K562 (cell line): ENCODE data around the gene SRCAP. TPM values are rescaled to one million over a fixed set of nuclear protein-coding genes. Genes with fewer than 3 reads are reported as not detected.

ENCODE experiments used
- ARID1B ChIP-seq: fragments of 450-650 bp; IDR thresholded peaks from 2 replicates; pipeline ENCODE4 v1.6.1; 2016; ENCODE audit warnings: antibody characterized with exemption, mild to moderate bottlenecking, inconsistent platforms
- ATF2 ChIP-seq: sonication (generic); formaldehyde crosslinking; IDR thresholded peaks from 2 replicates; pipeline ENCODE4 v1.8.1; 2022; ENCODE audit warnings: missing genetic modification reagents
- CBFB ChIP-seq: sonication (generic); formaldehyde crosslinking; IDR thresholded peaks from 2 replicates; pipeline ENCODE4 v1.4.0; 2020; ENCODE audit warnings: mild to moderate bottlenecking, missing genetic modification reagents
- CCAR2 ChIP-seq: fragments of 200-400 bp; formaldehyde crosslinking; IDR thresholded peaks from 2 replicates; pipeline ENCODE4 v1.6.1; 2017; ENCODE audit warnings: mild to moderate bottlenecking, low read depth, low read length
- E2F4 ChIP-seq: sonication (generic); formaldehyde crosslinking; IDR thresholded peaks from 2 replicates; pipeline ENCODE4 v1.8.0; 2022; ENCODE audit warnings: mild to moderate bottlenecking, low read depth, missing genetic modification reagents
- FOXA1 ChIP-seq: fragments of 450-650 bp; IDR thresholded peaks from 2 replicates; pipeline ENCODE4 v1.6.1; 2016; ENCODE audit warnings: mild to moderate bottlenecking, borderline replicate concordance
- GTF2A2 ChIP-seq: IDR thresholded peaks from 2 replicates; pipeline ENCODE4 v1.6.1; 2016; ENCODE audit warnings: mild to moderate bottlenecking, missing genetic modification characterization, missing compliant biosample characterization
- HDAC2 ChIP-seq: fragments of 450-650 bp; IDR thresholded peaks from 2 replicates; pipeline ENCODE4 v1.6.1; 2016; ENCODE audit warnings: mild to moderate bottlenecking
- IFI16 ChIP-seq: fragments of 250-450 bp; sonication (Bioruptor Pico); IDR thresholded peaks from 2 replicates; pipeline ENCODE4 v2.1.2; 2022; ENCODE audit warnings: mild to moderate bottlenecking, inconsistent platforms
- MAFK ChIP-seq: IDR thresholded peaks from 2 replicates; pipeline ENCODE4 v1.6.1; 2011; ENCODE audit warnings: low read length, improper control_type of control experiment
- MECOM ChIP-seq: fragments of 250-450 bp; sonication (Bioruptor Pico); IDR thresholded peaks from 2 replicates; pipeline ENCODE4 v1.8.0; 2022; ENCODE audit warnings: inconsistent platforms
- NBN ChIP-seq: fragments of 450-650 bp; IDR thresholded peaks from 2 replicates; pipeline ENCODE4 v1.6.1; 2016; ENCODE audit warnings: low read depth, mild to moderate bottlenecking
- NR0B1 ChIP-seq: fragments of 450-650 bp; IDR thresholded peaks from one replicate; pipeline ENCODE4 v1.6.1; 2018; ENCODE audit warnings: mild to moderate bottlenecking, moderate library complexity; ENCODE audit not compliant: partially characterized antibody
- PRPF4 ChIP-seq: fragments of 200-400 bp; formaldehyde crosslinking; IDR thresholded peaks from one replicate; pipeline ENCODE4 v1.6.1; 2017; ENCODE audit warnings: low read length, low read depth, mild to moderate bottlenecking; ENCODE audit not compliant: insufficient read depth, poor library complexity, severe bottlenecking
- RB1 ChIP-seq: fragments of 450-650 bp; IDR thresholded peaks from 2 replicates; pipeline ENCODE4 v1.6.1; 2017; ENCODE audit warnings: low read depth, mild to moderate bottlenecking
- TBL1XR1 ChIP-seq, 2 experiments: IDR thresholded peaks; 2 replicates each; pipeline ENCODE4 v1.6.1; 2012; ENCODE audit warnings: improper control_type of control experiment in 2 of 2, low read length in 2 of 2, mild to moderate bottlenecking in 1 of 2
- ZBTB11 ChIP-seq, 3 experiments: fragments of 200-800 bp in 1 of 3; fragments of 250-450 bp in 1 of 3; fragments of 450-650 bp in 1 of 3; sonication (Bioruptor Pico) in 1 of 3; sonication (Bioruptor generic) in 1 of 3; formaldehyde crosslinking in 1 of 3; IDR thresholded peaks; 2 replicates each; pipeline versions ENCODE4 v1.6.1 to v1.8.0; 2016 to 2022; ENCODE audit warnings: mild to moderate bottlenecking in 2 of 3, missing genetic modification characterization in 2 of 3, missing compliant biosample characterization in 1 of 3, moderate library complexity in 1 of 3
- ZBTB12 ChIP-seq: fragments of 250-450 bp; sonication (Bioruptor Pico); IDR thresholded peaks from 2 replicates; pipeline ENCODE4 v1.4.0; 2020
- ZNF354B ChIP-seq: fragments of 250-450 bp; sonication (Bioruptor Pico); IDR thresholded peaks from 2 replicates; pipeline ENCODE4 v1.4.0; 2020
- polyA plus RNA-seq, 8 experiments: library from polyadenylated mRNA; depleted of rRNA in 4 of 8; stranded (reverse) in 5 of 8; unstranded in 3 of 8; fragments of >200 nt; fragmentation: Nextera tagmentation in 2 of 8; fragmentation: Illumina TruSeq in 1 of 8; extraction: Ambion mirVana in 2 of 8; extraction: Trizol in 1 of 8; gene quantifications; 2 replicates each; pipeline versions ENCODE4 v1.2.1 to v1.2.3, GENCODE V29; 2011 to 2014; ENCODE audit warnings: inconsistent platforms in 1 of 8, missing spikeins in 1 of 8
- total RNA-seq, 7 experiments: library from RNA; depleted of rRNA in 6 of 7; stranded (reverse); fragments of >200 nt in 6 of 7; fragmentation: Illumina TruSeq in 2 of 7; extraction: Trizol in 2 of 7; gene quantifications; 2 replicates each; pipeline versions ENCODE4 v1.2.1 to v1.2.3, GENCODE V29; 2011 to 2021; ENCODE audit warnings: low replicate concordance in 1 of 7

Gene SRCAP
- total and polyA plus RNA-seq, 9 of the 15 experiments (the other 6 are each of a cell fraction or from before 2014, with no cell fraction given): 0.21 to 62.6 (median 5.8) TPM

- TF ChIP-seq MECOM (CRISPR knock-in tag) (no peak), E2F4 (CRISPR knock-in tag) (no peak), ARID1B (no peak), CCAR2 (no peak), IFI16 (CRISPR knock-in tag) (no peak), NBN (no peak), MAFK (no peak), TBL1XR1 (IDR thresholded peaks at IDR 0.05; ENCODE audit: low read length in 2 of 2) (peak in 1 of 2 experiments; percentile 36; a peak in 1 of 4 replicates), ZNF354B (no peak), NR0B1 (no peak), GTF2A2 (tag) (no peak), RB1 (peak; percentile 17; the same call in 1 of the 2 replicates), CBFB (CRISPR knock-in tag) (no peak), ZBTB12 (CRISPR knock-in tag) (peak; percentile 79), HDAC2 (peak; percentile 85), PRPF4 (no peak), ZBTB11 (CRISPR knock-in tag; IDR thresholded peaks at IDR 0.05) (no peak), ATF2 (no peak), FOXA1 (no peak)
These were observed 63.2 kb downstream of the SRCAP start, which contains the start of the genes CFAP119 and RNF40 (continued) for GRCh38 chr16:30761928-30762902.
